H1 (cell line): ENCODE results near the gene CXCR1. TPM values are rescaled to one million over a fixed set of nuclear protein-coding genes. Genes with fewer than 3 reads are reported as not detected.

ENCODE experiments used
- CHD2 ChIP-seq: IDR thresholded peaks from 2 replicates; pipeline ENCODE4 v1.6.1; 2012; ENCODE audit warnings: low read length, improper control_type of control experiment
- FOSL1 ChIP-seq: IDR thresholded peaks from 2 replicates; pipeline ENCODE4 v1.6.1; 2011; ENCODE audit warnings: mild to moderate bottlenecking, low read depth, low read length, moderate library complexity; ENCODE audit not compliant: insufficient read depth
- NRF1 ChIP-seq: IDR thresholded peaks from 2 replicates; pipeline ENCODE4 v1.6.1; 2011; ENCODE audit warnings: mild to moderate bottlenecking, low read depth, low read length, improper control_type of control experiment
- polyA plus RNA-seq, 7 experiments: library from polyadenylated mRNA; depleted of rRNA in 3 of 7; stranded (reverse) in 5 of 7; unstranded in 2 of 7; fragments of >200 nt in 5 of 7; fragments of 200-250 nt in 2 of 7; gene quantifications; 1 replicate in 5 of 7; 2 replicates in 1 of 7; 4 replicates in 1 of 7; pipeline versions ENCODE4 v1.2.1 to v1.2.3, GENCODE V29; 2011 to 2013; ENCODE audit warnings: missing spikeins in 2 of 7, mixed read lengths in 2 of 7
- total RNA-seq: library from RNA; stranded (reverse); fragmentation: NEBNext Ultra II Directional; extraction: Animal tissue kit (Norgen Biotek cat#: 25700); gene quantifications from 2 replicates; pipeline ENCODE4 v1.2.1, GENCODE V29; 2021
- TF ChIP-seq, protein P1 (sequence below): IDR thresholded peaks from 2 replicates; pipeline ENCODE4 v1.6.1; 2011; ENCODE audit warnings: low read length, improper control_type of control experiment

CXCR1 gene
- total and polyA plus RNA-seq, 2 of the 8 experiments (the other 6 are each of a cell fraction or from before 2014, with no cell fraction given), result not detected

GRCh38 chr2:218193701-218194100 lies 26.9 kb upstream of the CXCR1 start (continued):
- no peak for TF ChIP-seq FOSL1
- no peak for TF ChIP-seq CHD2
- no peak for TF ChIP-seq NRF1
- TF ChIP-seq, protein P1, sequence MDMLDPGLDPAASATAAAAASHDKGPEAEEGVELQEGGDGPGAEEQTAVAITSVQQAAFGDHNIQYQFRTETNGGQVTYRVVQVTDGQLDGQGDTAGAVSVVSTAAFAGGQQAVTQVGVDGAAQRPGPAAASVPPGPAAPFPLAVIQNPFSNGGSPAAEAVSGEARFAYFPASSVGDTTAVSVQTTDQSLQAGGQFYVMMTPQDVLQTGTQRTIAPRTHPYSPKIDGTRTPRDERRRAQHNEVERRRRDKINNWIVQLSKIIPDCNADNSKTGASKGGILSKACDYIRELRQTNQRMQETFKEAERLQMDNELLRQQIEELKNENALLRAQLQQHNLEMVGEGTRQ, result no peak
